Lower leg skin (tissue), 3 donors: ENCODE results near the gene GLDN.

Experiments used
- CTCF ChIP-seq, 3 donors: fragments of 450-650 bp; IDR thresholded peaks; one replicate each; pipeline ENCODE4 v1.5.1; 2016; ENCODE audit warnings: antibody characterized with exemption in 3 of 3, mild to moderate bottlenecking in 3 of 3, moderate library complexity in 2 of 3
- POLR2A ChIP-seq, 2 donors: fragments of 450-650 bp; IDR thresholded peaks; one replicate each; pipeline ENCODE4 v1.6.1; 2016 to 2017; ENCODE audit warnings: antibody characterized with exemption in 2 of 2, mild to moderate bottlenecking in 1 of 2, moderate library complexity in 1 of 2

GRCh38 chr15:51356147-51356546, 14.7 kb downstream of the GLDN start:
- TF ChIP-seq CTCF (IDR thresholded peaks at IDR 0.05), result no peak
- TF ChIP-seq POLR2A (IDR thresholded peaks at IDR 0.05), result no peak
